MCF 10A (cell line): ENCODE results near the gene ANO2. TPM values are rescaled to one million over a fixed set of nuclear protein-coding genes. Genes with fewer than 3 reads are reported as not detected.

Experiments
- BruUV-seq: library from RNA; stranded (reverse); fragments of 400-500 nt; replicated peaks from 2 replicates; lab custom pipeline; 2021; lab: Mats Ljungman, UMichigan
- CTCF ChIA-PET: fragments of 300-600 bp; sonication (Branson Sonifier 250); formaldehyde crosslinking; extraction: SDS; loops from one replicate; lab custom pipeline; 2021; ENCODE audit warnings: antibody characterized with exemption, inconsistent platforms; lab: Yijun Ruan, JAX
- POLR2A ChIA-PET: fragments of 300-600, 350-650 bp; sonication (Branson Sonifier 250); formaldehyde crosslinking; extraction: SDS; loops from one replicate; lab custom pipeline; 2020; ENCODE audit warnings: antibody characterized with exemption, inconsistent platforms; lab: Yijun Ruan, JAX
- DNase-seq: peaks from one replicate; pipeline ENCODE4 v3.0.0-alpha.2; 2018; ENCODE audit not compliant: unreplicated experiment
- H3K27ac Mint-ChIP-seq: one replicate; pipeline ENCODE4 v1.8.0; 2022; ENCODE audit warnings: mild to moderate bottlenecking, low read depth, mixed read lengths; ENCODE audit not compliant: unreplicated experiment
- H3K27me3 Mint-ChIP-seq: one replicate; pipeline ENCODE4 v1.8.0; 2022; ENCODE audit warnings: mixed read lengths; ENCODE audit not compliant: insufficient read depth, unreplicated experiment
- H3K36me3 Mint-ChIP-seq: one replicate; pipeline ENCODE4 v1.8.0; 2022; ENCODE audit warnings: mild to moderate bottlenecking, moderate library complexity, mixed read lengths; ENCODE audit not compliant: insufficient read depth, unreplicated experiment
- H3K4me1 Mint-ChIP-seq: one replicate; pipeline ENCODE4 v1.8.0; 2022; ENCODE audit warnings: mixed read lengths; ENCODE audit not compliant: insufficient read depth, unreplicated experiment
- H3K4me3 Mint-ChIP-seq: one replicate; pipeline ENCODE4 v1.8.0; 2022; ENCODE audit warnings: mild to moderate bottlenecking, moderate library complexity, mixed read lengths; ENCODE audit not compliant: unreplicated experiment
- H3K9me3 Mint-ChIP-seq: one replicate; pipeline ENCODE4 v1.8.0; 2022; ENCODE audit warnings: mixed read lengths; ENCODE audit not compliant: unreplicated experiment
- intact Hi-C: fragments of 100-400 bp; cut with micrococcal nuclease; formaldehyde crosslinking; loops from 2 replicates; pipeline ENCODE4 v1.14.1; 2022
- total RNA-seq: library from RNA; stranded (reverse); gene quantifications from 2 replicates; pipeline ENCODE4 v1.2.3, GENCODE V29; 2022
- TF ChIP-seq, protein P1 (sequence below): fragments of 200-600 bp; IDR thresholded peaks from one replicate; pipeline ENCODE4 v1.8.0; 2022; ENCODE audit warnings: antibody characterized with exemption, mild to moderate bottlenecking; ENCODE audit not compliant: unreplicated experiment

The ANO2 gene
- total RNA-seq, 1 experiment from 2014 or later = not detected

GRCh38 chr12:5716976-5717375 is 228.1 kb downstream of the ANO2 start:
- intact Hi-C loops = no loop called here
- ChIA-PET POLR2A (no interaction called here), CTCF (interaction anchor here (0.6 kb wide), 1 partner anchor 1541 kb away, joined by 3 read pairs; no protein-coding TSS in a partner anchor)
- no TSS peak for BruUV-seq
- H3K4me3 Mint-ChIP-seq = no peak overlapping the region
- H3K4me1 Mint-ChIP-seq = no peaks in the 10 kb centered on the region
- no peak overlapping the region for H3K27ac Mint-ChIP-seq
- DNase-seq = no peak
- TF ChIP-seq, protein P1, sequence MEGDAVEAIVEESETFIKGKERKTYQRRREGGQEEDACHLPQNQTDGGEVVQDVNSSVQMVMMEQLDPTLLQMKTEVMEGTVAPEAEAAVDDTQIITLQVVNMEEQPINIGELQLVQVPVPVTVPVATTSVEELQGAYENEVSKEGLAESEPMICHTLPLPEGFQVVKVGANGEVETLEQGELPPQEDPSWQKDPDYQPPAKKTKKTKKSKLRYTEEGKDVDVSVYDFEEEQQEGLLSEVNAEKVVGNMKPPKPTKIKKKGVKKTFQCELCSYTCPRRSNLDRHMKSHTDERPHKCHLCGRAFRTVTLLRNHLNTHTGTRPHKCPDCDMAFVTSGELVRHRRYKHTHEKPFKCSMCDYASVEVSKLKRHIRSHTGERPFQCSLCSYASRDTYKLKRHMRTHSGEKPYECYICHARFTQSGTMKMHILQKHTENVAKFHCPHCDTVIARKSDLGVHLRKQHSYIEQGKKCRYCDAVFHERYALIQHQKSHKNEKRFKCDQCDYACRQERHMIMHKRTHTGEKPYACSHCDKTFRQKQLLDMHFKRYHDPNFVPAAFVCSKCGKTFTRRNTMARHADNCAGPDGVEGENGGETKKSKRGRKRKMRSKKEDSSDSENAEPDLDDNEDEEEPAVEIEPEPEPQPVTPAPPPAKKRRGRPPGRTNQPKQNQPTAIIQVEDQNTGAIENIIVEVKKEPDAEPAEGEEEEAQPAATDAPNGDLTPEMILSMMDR = no peak
- H3K9me3 Mint-ChIP-seq = peaks cover 44% of the 10 kb centered on the region
- H3K36me3 Mint-ChIP-seq = no peaks in the 10 kb centered on the region
- no peaks in the 10 kb centered on the region for H3K27me3 Mint-ChIP-seq

DNA sequence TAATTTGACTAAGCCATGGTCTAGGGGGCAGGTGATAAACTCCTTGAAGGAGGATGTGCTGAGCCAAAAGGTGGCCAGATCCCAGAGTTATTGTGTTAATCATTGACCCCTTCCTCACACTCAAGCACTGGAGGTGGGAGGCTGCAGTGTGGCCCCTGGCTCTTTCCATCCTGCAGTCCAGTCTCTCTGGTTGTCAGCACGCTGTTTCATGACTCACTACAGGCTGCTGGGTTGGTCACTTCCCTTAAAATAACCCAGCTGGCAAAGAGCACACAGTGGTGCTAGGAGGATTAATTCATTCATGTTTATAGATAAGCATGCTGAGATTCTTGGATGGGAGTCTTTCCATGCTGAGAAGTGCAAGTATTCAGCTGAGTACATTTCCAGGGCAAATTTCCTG is 228.9 kb downstream of the ANO2 start:
- no peak overlapping the region for H3K4me3 Mint-ChIP-seq
- intact Hi-C loops = no loop called here
- H3K4me1 Mint-ChIP-seq = no peaks in the 10 kb centered on the region
- TF ChIP-seq, protein P1 = no peak
- H3K27me3 Mint-ChIP-seq = no peaks in the 10 kb centered on the region
- ChIA-PET POLR2A (no interaction called here), CTCF (interaction anchor here (0.6 to 0.7 kb wide), 2 partner anchors 82 to 1540 kb away, joined by 3 read pairs; no protein-coding TSS in a partner anchor)
- BruUV-seq = no TSS peak
- H3K27ac Mint-ChIP-seq = no peak overlapping the region
- no peaks in the 10 kb centered on the region for H3K36me3 Mint-ChIP-seq
- no peak for DNase-seq
- peaks cover 44% of the 10 kb centered on the region for H3K9me3 Mint-ChIP-seq

DNA sequence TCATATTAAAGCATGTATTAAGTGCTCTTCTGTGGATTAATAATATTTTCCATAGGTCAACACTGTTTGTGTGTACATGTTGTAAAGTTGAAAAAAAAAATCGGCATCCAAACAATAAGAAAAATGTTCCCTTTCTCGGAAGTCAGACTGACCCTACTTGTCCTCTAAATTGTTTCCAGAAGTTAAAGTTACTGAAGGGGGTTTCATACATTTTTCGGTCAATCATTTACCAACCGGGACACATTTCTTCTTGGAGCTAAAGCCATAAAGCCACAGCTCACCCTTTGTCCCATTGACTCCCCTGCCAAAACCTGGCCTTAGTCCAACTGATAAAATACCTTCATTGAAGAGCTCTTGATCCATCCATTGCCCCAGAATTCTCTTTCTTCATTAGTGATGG is 230.0 kb downstream of the ANO2 start:
- H3K27me3 Mint-ChIP-seq = no peaks in the 10 kb centered on the region
- CTCF ChIA-PET = interaction anchor here (0.6 kb wide), 1 partner anchor 8 kb away, joined by 3 read pairs; no protein-coding TSS in a partner anchor
- TF ChIP-seq, protein P1 = no peak
- H3K4me1 Mint-ChIP-seq = no peaks in the 10 kb centered on the region
- H3K4me3 Mint-ChIP-seq = no peak overlapping the region
- POLR2A ChIA-PET = no interaction called here
- no peak overlapping the region for H3K27ac Mint-ChIP-seq
- intact Hi-C loops = no loop called here
- no peaks in the 10 kb centered on the region for H3K36me3 Mint-ChIP-seq
- BruUV-seq = no TSS peak
- DNase-seq = no peak
- H3K9me3 Mint-ChIP-seq = peaks cover 41% of the 10 kb centered on the region

GRCh38 chr12:5713599-5714081 is 231.4 kb downstream of the ANO2 start:
- Mint-ChIP-seq H3K27me3 (no peaks in the 10 kb centered on the region), H3K4me3 (no peak overlapping the region), H3K9me3 (peaks cover 47% of the 10 kb centered on the region), H3K4me1 (no peaks in the 10 kb centered on the region), H3K27ac (no peak overlapping the region), H3K36me3 (no peaks in the 10 kb centered on the region)
- BruUV-seq = no TSS peak
- DNase-seq = no peak
- ChIA-PET POLR2A (no interaction called here), CTCF (no interaction called here)
- TF ChIP-seq, protein P1 = no peak
- intact Hi-C loops = no loop called here
